HG03342 (cell line): ENCODE measurements around the gene LIPG.
"Not testable (repeated sequence)": the region's sequence is repeated elsewhere in the genome, so short reads cannot be mapped to it uniquely, and the experiment has no call there.

ENCODE experiments used
- ATAC-seq: cut with Tn5 transposase; IDR thresholded peaks from one replicate; pipeline ENCODE4 v1.9.1; 2021; ENCODE audit warnings: mild to moderate bottlenecking, moderate library complexity; ENCODE audit not compliant: unreplicated experiment

The LIPG gene

DNA sequence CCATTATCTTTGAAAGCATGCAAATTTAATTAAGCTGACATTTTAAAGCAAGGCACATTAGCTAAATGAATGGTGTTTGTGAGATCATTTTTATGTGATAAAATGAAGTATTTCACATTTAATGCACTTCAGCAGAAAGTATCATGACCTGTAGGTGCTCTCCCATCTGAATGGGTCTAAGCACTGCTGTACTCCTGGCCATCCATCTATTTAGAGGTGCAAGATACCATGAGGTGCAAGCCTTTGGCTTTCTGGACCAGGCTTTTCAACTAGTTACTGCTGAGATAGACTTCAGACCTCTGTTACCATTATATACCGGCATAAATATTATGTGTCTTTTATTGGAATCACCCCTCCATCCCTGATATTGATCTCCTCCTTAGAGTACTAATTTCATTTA, 15.6 kb upstream of the LIPG start:
- ATAC-seq = no peak

DNA sequence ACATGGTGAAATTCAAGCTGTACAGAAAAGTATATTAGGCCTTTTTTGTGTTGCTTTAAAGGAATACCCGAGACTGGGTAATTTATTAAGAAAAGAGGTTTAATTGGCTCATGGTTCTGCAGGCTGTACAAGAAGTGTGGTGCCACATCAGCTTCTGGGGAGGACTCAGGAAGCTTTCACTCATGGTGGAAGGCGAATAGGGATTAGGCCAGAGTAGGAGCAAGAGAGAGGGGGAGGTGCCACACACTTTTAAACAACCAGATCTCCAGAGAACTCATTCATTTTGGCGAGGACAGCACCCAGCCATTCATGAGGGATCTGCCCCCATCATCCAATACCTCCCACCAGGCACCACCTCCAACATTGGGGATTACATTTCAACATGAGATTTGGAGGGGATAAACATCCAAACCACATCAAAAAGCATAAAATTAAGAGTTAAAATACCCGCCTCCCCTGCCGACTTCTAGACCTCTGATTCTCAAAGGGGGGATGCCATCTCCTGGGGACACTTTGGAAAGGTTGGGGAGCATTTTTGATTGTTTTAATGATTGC, 15.1 kb upstream of the LIPG start:
- no peak for ATAC-seq

DNA sequence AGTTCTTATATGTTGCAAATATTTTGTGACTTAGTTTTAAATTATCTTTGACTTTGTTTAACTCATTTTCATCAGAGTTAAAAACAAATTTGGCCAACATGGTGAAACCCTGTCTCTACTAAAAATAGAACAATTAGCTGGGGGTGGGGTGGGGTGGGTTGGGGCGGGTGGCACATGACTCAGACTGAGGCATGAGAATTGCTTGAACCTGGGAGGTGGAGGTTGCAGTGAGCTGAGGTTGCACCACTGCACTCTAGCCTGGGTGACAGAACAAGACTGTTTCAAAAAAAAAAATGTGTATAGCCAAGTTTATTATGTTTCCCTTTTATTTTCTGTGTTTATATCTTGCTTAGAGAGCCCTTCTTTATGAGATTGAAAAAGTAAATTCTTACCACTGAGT, 14.2 kb upstream of the LIPG start:
- ATAC-seq = no peak

DNA sequence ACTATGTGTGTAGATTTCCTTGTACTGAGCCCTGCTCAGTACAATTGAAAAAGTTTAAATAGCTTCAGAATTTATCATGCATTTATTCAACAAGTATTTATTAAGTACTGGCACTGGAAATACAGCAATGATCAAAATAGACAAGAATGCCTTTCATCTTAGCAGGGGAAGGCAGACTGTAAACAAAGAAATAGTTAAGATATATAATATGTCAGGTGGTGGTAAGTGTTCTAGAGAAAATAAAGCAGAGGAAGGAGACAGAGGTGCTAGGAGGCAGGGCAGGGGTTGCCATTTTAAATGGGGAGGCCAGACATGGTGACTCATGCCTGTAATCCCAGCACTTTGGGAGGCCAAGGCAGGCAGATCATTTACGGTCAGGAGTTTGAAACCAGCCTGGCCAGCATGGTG, 13.6 kb upstream of the LIPG start:
- ATAC-seq = no peak

DNA sequence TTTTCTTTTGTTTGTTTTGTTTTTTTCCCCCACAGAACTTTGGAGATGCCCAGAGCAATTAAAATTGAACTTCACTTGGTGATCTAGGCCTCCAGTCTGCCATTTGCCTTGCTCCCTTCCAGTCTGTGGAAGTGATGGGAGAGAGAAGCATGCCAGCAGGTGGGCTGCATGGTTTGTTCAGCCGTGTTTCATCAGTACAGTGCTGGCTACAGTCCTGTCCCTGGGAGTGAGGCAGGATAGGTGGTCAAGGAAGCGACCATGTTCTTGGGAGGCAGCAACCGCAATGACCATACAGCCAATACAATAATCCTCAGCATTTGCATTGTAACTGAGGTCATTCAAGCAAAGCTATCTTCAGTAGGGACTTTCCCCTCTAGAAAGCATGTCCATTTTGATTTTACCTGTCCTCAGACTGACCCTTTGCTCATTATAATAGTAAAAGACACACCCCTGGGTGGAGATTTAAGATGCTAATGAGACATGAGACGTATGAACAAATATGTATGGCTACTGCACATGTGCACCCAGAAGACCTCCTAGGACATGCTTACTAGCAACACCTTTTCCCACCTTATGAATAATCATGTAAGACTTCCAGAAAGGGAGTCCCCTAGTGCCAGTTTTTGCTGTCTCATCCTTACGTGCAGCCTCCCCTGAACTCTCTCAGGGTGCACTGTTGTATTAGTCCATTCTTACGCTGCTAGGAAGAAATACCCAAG, 11.1 kb upstream of the LIPG start:
- no peak for ATAC-seq

DNA sequence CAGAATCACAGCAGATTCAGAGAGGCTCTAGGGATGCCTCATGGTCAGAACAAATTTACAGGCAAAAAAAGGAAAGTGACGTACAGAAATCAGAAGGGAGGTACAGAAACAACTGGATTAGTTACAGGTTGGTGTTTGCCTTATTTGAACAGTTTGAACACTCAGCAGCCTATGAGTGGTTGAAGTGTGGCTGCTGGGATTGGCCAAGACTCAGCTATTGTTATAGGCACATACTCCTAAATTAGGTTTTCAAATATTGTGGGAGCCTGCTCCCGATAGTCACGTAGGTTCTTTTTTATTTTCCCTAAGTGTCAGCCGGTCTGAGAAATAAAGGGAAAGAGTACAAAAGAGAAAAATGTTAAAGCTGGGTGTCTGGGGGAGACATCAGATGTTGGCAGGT, 8.9 kb upstream of the LIPG start:
- ATAC-seq = no peak

DNA sequence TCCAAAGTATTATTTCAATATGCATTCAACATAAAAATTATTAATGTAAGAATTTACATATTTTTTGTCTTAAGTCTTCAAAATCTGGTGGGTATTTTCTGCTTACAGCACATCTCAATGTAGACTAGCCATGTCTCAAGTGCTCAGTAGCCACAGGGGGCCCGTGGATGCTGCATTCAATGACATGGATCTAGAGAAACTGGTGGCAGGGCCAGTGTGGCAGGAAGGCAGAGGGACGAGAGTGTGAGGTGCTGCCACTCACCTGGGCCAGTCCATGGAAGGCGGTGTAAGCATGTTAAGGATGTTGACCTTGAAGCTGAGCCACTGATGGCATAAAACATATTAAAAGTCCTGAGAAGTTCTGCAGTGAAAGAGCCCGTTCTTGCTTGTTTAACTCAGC, 6.2 kb upstream of the LIPG start:
- ATAC-seq = no peak

DNA sequence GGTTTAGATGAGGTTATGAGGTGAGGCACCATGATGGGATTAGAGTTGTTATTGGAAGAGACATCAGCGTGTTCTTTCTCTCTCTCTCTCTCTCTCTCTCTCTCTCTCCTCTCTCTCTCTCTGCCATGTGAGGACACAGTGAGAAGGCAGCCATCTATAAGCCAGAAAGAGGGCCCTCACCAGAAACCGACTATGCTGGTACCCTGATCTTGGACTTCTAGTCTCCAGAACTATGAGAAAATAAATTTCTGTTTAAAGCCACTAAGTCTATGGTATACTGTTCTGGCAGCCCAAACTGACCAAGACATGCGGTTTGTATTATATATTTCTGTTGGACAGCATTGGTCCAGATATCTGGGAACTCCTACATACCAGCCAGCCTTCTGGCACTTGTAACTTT, 3.5 kb upstream of the LIPG start:
- ATAC-seq = no peak

DNA sequence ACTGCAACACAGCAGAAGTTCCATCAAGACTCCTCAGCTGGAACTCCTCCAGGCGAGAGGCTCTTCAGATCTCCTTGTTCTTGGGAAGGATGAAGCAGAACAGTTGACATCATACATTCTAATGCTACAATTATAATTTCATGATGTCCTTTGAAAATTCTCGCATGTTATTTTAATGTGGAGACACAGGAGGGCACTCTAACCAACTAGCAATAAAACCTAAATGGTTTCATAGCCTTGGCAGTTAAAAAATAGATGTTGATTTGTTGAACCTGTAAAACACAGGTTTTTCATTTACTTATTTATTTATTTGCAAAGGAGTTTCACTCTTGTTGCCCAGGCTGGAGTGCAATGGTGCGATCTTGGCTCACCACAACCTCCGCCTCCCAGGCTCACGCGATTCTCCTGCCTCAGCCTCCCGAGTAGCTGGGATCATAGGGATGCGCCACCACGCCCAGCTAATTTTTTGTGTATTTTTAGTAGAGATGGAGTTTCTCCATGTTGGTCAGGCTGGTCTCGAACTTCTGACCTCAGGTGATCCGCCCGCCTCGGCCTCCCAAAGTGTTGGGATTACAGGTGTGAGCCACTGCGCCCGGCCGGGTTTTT, 2.4 kb upstream of the LIPG start:
- ATAC-seq = not testable (repeated sequence)

DNA sequence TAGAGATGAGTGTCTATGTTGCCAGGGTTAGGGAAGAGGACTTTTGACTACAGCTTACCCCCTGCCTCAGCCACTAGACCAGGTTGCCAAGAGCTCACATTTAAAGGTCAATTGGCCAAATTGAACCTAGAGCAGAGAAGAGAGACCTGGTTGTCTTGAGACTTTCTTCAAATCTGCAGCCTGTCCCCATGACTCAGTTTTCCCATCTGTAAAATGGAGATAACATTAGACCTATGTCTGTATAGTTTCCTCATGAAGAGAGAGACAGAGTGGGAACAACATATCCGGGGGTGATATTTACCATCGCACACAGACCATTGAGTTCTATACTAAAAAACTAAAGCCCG, 1.6 kb upstream of the LIPG start:
- ATAC-seq = no peak

DNA sequence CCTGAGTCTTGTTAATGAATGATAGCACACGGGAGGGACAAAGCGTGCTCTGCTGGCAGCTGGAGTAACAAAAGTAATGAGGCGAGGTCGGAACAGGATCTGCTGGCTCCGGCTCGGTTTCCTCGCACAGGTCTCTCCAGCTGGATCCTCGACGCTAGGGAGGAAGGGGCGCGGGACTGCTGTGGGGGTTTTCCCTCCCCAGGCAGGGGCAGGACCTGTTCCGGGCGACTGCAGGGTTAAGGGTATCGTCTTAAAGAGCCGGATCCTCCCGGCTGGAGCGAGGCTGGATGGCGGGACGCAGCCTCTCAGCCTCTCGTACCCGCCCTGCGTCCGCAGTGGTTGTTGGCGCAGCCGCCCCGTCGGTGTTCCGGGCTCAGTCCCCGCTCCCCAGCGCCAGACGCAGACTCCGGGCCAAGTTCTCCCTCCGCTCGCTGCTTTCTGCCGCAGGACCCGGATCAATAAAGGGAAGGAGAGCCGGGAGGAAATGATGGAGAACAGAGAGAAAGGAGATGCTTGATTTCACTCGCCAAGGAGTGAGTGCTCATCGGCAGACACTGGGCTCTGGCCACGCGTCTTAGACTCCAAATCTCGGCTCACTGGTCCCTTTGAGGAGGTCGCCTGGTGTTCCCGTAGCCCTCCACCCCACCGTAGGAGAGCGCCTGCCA, 1.1 kb upstream of the LIPG start:
- no peak for ATAC-seq

DNA sequence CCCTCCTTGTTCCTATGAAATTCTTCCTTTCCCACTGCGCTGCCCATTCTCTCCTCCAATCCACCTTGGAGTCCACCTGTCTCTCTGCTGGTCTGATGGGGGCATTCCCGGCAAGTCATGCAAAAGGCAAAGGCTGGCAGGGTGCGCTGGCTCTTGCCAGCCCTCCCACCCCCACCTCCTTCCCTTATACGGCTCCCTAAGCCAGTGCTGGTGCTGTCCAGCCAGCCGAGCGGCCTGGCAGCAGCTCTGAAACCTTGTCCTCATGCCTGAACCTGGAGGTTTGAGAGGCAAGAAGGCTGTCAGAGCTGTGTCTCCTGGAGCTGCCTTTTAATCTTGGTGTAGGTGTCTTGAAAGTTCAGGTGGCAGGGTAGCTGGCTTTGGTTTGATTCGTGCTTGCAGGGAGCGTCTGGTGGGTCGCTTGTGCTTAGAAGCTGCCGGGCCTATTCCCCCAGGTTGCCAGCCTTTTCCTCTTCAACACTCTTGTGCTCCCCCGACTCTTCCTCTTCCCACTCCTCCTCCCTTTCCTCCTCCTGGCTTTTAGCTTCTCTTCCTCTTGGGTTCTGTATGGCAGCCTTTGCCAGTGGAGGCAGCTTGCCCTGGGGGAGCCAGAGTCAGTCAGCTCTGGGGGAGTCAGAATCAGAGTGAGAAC, 748 bp downstream of the LIPG start:
- ATAC-seq = no peak

DNA sequence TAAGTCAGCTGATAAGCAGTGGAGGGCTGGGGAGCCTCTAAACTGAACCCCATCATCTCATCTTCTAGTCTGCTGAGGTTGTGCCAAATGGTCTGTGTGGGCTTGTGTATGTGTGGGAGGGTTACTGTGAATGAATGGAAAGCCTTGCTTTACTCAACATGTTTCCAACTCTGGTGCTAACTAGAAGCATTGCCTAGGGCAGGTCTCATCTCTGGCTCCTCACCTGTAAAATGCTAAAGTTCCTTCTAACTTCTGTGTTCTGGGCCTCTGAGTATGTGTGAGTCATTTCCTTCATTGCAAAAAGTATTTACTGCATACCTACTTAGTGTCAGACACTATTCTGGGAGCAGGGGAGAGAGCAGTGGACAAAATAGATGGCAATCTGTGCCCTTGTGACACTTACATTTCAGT, 1.3 kb downstream of the LIPG start:
- no peak for ATAC-seq

DNA sequence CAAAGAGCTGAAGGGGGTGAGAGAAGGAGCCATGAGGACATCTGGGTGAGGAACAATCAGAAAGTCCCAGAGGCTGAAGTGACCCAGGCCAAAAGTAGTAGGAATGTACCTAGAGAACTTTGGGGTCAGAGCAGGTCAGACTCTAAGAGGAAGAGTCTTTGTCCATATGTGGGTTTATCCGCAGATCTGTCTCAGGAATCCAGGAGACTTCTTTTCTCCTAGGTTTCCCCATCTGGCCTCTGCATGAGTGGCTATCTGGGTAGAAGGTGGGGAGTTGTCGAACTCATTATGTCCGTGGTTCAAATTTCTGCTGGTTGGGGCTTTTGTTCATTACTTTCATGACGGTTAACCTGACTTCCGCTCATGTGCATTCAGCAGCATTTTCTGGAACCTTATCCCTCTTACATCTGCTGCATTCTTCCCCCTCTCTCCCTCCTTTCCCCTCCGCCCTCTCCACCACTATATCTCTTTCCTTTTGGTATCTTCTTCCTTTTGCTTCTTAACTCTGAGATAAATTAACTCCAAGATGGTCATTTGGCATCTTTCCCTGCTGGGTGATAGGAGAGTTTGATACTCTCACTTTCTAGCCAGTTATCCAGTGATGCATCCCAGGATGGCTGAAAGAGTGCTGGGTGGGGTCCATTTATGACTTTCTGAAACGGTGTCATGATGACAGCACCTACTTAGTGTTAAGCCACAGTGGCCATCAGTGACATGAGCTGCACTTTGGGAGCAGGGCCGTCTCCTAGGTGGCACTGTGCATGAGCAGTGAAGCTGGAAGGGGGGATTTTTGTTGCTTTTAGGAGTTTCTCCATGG, 2.1 kb downstream of the LIPG start:
- ATAC-seq = no peak

DNA sequence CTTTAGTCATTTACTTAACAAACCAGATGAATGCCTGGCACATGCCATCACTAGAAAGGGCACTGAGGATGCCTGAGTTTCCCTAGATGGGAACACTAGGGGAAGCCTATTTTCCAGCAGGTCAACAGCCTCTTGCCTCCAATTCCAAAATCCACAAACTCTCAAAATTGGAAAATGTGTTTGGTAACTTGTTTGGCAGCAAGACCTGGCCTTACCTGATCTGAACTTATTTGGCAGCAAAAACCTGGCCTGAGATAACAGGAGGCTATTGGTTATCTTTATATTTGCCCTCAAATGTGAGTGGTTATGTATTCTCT, 2.6 kb downstream of the LIPG start:
- no peak for ATAC-seq

DNA sequence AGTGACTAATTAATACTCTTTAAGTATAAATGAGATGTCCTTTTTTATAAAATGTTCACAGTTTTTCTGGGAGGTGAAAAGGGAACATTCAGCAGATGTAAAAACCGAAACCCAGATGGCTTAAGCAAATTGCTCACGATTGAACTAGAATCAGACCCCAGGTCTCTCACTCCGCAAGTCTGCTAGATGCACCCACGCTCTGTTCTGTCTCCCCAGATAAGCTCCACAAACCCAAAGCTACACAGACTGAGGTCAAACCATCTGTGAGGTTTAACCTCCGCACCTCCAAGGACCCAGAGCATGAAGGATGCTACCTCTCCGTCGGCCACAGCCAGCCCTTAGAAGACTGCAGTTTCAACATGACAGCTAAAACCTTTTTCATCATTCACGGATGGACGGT, 3.2 kb downstream of the LIPG start:
- no peak for ATAC-seq

DNA sequence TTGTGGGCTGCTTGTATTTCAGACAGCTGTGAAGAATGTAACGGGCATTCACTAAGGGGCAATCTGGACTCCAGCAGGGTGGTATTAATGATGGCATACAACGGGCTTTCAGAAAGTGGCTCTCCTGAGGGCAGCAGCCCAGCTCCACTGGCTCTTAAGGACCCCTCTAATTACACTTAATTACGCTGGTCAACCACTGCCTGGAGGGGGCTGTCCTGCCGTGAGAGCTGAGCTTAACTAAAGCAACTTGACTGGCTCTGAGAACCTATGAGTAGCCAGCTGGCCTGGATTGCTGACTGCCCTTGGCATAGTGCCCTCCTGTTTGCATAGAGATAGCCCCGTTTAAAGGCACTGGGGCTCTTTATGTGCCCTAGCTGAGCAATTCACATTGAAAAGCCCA, 3.8 kb downstream of the LIPG start:
- no peak for ATAC-seq

DNA sequence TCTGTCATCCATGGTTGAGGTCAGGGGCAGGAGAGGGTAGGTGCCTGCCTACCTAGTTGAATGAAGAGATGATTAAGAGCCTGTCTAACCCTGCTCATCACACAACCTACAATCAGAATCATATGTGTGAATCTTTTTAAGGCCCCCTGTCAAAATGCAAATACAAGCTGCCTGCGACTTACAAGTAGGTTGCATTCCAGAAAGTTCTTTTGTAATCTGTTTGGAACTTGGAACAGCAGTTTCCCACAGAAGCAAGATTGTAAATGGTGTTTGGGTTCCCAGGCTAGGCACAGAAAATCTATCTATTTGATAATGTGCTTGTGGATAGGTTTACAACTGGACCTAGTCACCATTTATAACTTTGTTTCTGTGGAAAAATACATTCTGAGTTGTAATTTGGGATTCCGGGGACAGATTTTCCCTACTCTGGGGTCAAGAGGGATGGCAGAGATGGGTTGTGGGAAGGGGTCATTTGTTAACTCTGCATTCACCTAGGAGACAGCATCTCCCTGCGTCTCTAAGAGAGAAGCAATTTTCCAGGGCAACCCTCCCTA, 4.4 kb downstream of the LIPG start:
- no peak for ATAC-seq

DNA sequence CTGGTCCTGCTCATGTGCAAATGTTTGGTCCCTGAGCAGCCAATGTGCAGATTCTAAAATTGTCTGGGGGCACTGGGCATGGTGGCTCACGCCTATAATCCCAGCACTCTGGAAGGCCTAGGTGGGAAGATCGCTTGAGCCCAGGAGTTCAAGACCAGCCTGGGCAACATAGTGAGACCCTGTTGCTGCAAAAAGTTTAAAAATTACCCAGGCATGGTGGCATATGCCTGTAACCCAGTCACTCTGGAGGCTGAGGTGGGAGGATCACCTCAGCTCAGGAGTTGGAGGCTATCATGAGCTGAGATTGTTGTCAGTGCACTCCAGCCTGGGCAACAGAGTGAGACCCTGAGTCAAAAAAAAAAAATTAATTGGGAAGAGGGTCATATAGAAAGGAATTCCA, 5.1 kb downstream of the LIPG start:
- no peak for ATAC-seq

DNA sequence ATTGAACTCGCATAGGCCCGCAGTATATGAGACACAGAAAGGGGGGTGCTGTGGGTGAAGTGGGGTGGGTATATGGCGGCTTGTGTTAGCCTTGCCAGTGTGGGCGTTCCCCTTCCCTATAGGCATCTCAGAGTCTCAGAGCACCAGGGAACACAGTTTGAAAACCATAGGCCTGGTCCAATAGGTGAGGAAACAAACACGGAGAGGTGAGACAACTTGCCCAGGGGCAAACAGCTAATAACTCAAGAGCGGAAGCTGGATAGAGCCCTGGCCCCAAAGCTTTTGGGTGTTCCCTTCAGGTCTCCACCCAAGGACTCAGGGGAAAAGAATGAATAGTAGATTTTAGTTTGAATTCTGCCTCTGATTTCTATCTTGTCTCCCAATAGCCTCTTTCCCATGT, 7.9 kb downstream of the LIPG start:
- no peak for ATAC-seq

DNA sequence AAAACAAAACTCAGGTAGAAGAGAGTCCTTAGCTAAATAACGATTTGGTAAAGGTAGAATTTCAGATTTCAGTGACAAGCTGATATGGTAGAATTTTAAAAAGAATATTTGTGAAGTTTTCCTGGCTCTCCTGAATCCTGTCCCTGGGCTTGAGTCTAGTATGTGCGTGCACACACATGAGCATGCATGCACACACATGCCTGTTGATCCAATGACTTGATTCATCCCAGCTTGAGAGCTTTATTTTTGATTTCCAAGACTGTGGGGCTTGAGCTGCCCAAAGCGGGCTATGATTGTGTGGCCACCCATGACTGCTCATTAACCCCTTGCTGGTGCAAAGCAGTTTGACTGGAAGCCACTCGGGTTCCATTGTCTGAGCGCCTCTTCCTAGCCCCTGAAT, 9.0 kb downstream of the LIPG start:
- no peak for ATAC-seq
